ENCODE measurements around the gene HOXC9.

The HOXC9 gene

DNA sequence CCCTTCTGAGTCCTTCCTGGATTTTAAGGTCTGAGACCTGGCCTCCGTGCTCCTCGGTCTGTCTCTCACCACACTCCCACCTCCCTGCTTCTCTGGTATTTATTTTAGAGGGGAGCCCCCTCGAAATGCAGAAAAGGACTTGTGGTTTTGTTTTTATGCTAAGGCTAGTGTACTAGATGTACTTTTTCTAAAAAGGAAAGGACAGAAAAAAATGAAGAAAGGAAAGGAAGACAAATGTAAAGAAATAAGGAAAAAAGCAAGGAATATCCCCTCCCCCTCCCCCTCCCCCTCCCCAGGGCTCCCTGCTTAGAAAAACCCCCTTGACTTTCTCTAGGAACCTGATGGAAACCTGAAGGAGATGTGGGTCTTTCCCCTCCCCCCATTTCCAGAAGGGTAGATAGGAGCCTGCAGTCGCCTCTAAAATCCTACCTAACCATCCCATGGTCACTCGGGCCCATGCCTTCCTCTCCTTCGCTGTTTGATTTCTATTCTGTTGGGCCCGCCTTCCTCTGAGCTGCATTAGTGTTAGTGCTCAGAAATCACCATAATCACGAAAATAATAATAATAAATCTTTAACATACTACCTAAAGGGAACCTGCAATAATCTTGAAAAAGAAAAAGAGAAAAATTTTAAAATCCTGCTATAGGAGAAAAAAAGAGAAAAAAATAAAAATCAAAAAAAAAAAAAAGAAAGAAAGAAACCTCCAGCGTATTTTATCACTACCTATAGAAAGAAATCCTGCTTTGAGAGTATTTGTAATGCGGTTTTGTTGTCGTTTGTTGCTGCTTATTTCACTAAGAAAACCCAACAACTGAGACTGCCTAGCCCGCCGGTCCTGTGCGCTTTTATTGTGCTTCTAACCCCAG, 11.9 kb downstream of the HOXC9 start:
- no peak for FAIRE-seq
- no peak for DNase-seq (ENCODE audit: insufficient read length, low spot score)

DNA sequence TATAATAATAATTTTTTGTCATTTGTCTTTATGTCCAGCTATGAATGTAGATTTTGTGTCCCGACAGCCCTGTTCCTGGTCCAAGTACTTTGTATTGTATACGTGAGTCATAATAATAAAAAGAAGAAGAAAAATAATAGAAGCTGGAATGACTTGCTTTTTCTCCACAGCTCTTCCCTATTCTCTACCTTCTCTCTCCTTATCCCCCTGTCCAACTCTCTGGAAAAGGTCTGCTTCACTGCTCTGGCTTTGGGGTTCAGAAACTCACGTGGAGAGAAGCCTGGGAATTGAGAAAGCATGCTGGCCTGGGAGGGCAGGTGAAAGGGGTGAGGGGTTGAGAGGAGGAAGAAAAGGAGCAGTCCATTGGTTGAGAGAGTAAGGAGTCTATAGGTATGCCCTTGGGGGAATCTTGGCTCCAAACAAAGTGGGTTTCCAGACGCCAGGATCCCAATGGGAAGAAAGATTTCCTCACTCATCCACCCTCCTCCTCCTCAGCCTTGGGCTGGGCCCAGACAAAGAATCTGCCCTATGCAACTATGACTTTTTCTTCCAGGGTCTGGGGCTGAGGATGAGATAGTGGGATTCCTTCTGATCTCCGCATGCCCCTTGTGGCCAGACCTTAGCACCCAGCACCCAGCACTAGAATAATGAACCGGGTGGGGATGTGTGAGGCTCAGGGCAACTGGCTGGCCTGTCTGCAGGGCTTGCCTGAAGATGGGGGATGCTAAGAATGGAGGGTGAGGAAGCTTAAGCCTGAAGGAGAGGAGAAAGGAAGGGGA, 12.9 kb downstream of the HOXC9 start:
- FAIRE-seq: no peak
- no peak for DNase-seq (ENCODE audit: insufficient read length, low spot score)

DNA sequence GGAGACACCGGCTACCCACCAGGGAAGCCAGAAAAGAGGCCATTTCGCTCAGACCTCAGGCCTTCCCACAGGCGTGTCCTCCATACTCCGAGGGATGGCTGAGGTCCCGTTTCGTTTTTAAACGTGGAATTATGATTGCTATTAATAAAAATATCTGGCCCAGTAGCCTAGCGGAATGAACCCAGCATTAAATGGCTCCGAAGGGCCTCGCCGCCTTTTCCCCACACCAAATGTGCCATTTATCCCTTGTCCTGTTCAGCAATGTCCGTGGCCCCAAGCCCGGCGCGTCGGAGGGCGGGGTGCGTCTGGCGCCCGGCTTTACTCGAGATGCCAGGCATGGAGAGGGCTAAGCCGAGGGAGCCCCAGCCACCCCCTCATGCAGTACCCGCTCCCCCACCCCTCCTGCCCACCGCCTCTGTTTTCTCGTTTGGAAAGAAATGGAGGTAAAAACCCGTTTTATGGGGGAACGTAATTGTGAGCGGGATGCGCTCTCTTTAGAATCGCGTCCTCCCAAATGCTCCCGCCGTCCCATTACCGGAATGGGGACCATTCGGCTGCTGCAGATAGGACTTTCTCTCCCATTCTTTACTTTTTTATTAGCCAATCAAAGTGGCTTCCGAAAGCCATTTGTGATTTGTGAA, 14.5 kb downstream of the HOXC9 start:
- no peak for FAIRE-seq

DNA sequence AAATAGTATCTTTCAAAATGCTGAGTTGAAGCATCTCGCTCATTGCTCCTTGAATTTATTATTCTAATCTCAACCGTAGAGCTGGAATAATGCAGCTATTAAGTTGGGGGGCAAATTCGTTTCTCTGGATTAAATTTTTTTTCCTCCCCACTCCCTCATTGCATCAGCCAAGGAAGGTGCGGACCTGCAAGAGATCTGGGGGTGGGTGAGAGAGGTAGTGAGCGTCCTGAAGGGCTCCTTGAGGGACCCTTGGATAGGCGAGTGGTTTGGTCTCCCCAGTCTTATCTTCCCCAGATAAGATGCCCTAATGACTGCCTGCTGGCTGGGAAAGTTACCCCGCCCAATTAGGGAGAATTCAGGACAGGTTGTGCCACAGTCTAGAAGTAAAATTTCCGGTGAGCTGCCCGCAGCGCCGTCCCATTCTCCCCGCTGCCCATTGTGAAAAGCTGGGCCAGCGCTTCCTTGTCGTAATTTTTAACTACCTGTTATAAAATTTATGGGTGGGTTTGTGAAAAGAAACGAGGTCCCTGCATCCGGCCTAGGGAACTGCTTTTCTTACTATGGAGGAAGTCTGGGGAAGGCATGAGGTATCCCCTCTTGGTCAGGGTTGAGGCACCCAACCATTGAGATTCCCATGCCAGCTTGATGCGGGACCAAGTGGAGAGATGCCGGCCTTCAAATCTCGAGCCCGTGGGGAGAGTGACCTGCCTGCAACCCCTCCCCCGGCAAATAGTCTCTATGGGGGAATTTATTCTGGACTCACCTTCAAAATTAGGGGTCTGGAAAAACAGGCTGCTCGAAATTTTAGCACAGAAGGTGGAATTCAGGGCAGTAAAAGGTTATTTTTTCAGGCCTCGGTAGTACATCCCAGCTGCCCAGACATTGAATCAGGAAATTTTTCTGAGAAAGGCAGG, 15.3 kb downstream of the HOXC9 start:
- FAIRE-seq: no peak
- no peak for DNase-seq (ENCODE audit: insufficient read length, low spot score)

More for the DNA sequence above, 14.5 kb downstream of the HOXC9 start:
- DNase-seq (ENCODE audit: insufficient read length, low spot score): no peak

DNA sequence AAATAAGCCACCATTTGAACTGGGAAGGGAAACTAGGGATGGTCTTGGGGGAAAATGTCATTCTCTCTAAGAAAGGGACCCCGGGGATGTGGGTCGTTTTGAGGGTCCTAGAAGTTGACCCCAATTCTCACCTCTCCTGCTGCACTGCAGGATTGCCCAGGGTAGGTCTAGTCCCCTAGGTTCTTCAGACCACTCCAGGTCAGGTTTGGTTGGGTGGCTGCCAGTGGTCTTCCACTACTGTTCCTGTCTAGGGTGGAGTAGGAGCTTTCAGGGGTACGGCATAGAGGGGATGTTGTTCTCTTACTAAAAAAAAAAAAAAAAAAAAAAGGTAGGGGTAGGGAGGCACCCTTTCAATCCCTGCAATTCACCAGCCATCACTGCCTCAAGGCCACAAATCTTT, 16.1 kb downstream of the HOXC9 start:
- DNase-seq (ENCODE audit: insufficient read length, low spot score): no peak
- FAIRE-seq: no peak

- DNase-seq (ENCODE audit: insufficient read length, low spot score): no peak
- FAIRE-seq: no peak
Observed at GRCh38 chr12:54016478-54016964, 16.6 kb downstream of the HOXC9 start.

DNA sequence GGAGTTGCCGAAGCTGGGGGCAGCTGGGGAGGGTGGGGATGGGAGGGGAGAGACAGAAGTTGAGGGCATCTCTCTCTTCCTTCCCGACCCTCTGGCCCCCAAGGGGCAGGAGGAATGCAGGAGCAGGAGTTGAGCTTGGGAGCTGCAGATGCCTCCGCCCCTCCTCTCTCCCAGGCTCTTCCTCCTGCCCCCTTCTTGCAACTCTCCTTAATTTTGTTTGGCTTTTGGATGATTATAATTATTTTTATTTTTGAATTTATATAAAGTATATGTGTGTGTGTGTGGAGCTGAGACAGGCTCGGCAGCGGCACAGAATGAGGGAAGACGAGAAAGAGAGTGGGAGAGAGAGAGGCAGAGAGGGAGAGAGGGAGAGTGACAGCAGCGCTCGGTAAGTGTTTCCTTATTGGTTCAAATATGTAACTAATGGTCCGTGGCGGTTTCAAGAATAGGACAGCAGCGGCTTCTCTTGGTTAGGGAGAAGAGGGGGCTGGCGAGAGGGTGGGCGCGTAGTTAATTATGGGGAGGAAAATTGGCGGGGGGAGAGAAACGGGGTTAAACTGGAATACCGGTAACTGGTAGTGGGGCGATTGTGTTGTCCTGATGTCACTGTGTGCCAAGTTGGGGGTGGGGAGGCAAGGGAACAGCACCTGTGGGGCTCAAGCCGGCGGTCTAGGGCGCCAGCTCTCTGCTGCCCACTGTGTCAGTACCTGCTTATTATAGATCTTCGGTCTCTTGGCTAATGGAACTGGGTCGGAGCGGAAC, 17.2 kb downstream of the HOXC9 start:
- FAIRE-seq: no peak
- no peak for DNase-seq (ENCODE audit: insufficient read length, low spot score)

- peak; percentile 93 for DNase-seq (ENCODE audit: insufficient read length, low spot score)
Observed at GRCh38 chr12:54017878-54018467, 18.0 kb downstream of the HOXC9 start.

DNA sequence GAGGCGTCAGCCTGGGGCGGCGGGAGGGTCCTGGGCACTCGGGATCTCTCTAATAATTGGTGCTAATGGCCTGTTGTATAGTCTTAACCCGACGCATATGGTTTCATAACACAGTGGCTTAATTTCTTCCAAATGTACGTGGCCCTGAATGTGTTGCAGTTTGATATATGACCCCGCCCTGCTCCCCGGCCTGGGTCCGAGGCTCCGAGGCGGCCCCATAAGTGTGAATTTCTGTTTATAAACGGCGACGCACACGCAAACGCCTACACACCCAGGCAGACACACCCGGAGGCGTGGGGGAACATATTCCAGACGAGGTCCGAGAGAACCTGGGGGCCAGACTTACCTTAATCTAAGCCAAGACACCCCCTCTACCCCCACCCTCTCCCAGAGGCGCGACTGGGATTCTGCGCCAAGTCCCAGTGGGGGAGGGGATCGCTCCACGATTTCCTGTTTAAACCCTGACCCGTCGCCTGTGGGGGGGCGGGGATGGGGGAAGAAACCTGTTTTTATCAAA, 18.6 kb downstream of the HOXC9 start:
- DNase-seq (ENCODE audit: insufficient read length, low spot score): no peak

More at GRCh38 chr12:54017878-54018467, 18.0 kb downstream of the HOXC9 start:
- peak; percentile 77 for FAIRE-seq

GRCh38 chr12:54019091-54019811, 19.3 kb downstream of the HOXC9 start:
- DNase-seq (ENCODE audit: insufficient read length, low spot score): no peak
- FAIRE-seq: no peak

More for the DNA sequence above, 18.6 kb downstream of the HOXC9 start:
- FAIRE-seq: no peak

DNA sequence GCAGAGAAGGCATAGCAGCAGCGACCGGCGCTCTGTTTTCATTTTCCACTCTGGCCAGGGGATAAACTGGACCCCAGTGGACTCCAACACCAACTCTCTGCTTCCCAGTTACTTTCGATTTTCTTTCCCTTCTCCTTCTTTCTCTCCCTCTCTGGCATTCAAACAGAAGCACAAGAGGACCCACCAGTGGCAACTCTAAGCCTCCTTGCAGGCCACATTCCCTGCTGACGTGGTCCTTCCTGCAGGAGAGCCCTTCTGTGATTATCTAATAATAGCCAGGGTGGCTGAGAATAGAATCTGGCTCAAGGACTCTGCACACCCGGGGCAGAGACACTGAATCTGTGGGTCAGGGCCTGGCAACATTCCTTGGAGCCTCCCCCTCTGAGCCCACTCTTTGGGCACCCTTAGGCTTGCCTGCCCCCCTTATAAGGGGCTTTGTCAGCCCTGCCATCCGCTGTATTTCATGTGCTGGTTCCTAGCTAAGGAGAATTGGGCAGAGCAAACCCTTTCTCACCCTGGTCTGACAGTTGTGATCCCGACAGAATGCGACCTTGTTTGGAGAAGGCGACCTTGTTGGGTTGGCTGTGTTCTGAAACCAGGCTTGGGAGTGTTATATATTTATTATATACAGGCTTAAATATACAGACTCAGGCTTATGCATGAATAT, 20.1 kb downstream of the HOXC9 start:
- FAIRE-seq (no peak), DNase-seq (ENCODE audit: insufficient read length, low spot score) (no peak)

DNA sequence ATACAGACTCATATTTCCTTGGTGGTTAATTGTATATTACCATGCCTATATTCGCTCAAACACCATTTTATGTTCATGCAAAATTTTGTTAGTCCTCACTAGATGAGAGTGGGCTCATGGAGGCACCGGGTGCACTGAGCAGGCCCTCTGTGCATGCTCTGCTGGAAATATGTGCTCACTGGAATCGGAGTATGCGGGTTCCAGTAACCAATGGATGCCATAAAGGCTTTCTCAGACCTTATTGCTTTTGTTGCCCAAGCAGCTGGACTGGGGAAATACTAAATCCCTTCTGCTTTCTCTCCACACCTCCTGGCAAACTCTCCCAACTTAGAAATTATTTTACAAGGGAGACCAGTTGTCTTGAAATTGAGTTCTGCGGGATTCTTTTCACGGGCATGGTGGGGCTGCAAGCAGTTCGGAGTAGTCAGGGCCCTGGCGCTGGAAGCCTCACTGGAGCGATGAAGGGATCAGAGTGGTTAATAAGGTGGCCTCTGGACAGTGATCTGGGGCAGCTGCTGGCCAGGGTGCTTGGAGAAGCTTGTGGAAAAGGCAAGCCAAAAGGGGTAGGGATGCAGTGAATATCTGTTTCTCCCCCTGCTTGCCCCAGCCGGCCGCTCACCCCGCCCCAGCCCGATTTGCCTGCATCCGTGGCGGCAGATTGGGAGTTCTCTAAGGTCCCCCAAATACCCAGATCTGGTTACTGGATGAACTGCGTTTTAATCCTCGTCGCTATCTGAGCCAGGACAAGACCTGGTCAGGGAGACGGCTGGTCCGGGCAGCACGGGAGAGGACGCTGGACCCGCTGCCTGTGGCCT, 20.8 kb downstream of the HOXC9 start:
- FAIRE-seq (no peak), DNase-seq (ENCODE audit: insufficient read length, low spot score) (no peak)

DNA sequence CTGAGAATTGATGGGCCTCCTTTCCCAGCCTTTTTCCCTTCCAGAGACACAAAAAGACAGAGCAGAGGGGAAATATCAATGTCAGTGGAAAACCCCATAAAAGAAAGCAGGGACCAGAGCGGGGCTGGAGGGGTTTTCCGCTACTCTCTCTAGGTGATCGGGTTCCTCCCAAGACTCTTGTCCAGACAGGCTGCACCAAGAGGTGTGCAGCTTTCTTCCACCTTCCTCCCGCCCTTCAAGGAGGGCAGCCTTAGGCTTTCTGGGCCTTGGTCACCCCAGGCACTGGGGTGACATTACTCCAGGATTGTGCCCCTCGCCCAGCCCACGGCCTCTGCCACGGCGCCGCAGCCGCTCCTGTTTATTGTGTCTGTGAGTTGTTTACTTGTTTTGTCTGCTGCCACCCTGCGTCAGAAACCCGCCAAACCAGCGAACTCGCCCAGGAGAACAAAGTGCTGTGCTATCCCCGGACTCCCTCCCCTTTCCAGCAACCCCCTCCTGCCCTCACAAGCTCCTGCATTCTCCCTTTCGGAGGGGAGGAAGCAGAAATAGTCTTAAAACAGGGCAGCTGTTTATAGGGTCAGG, 21.6 kb downstream of the HOXC9 start:
- DNase-seq (ENCODE audit: insufficient read length, low spot score): no peak
- no peak for FAIRE-seq

DNA sequence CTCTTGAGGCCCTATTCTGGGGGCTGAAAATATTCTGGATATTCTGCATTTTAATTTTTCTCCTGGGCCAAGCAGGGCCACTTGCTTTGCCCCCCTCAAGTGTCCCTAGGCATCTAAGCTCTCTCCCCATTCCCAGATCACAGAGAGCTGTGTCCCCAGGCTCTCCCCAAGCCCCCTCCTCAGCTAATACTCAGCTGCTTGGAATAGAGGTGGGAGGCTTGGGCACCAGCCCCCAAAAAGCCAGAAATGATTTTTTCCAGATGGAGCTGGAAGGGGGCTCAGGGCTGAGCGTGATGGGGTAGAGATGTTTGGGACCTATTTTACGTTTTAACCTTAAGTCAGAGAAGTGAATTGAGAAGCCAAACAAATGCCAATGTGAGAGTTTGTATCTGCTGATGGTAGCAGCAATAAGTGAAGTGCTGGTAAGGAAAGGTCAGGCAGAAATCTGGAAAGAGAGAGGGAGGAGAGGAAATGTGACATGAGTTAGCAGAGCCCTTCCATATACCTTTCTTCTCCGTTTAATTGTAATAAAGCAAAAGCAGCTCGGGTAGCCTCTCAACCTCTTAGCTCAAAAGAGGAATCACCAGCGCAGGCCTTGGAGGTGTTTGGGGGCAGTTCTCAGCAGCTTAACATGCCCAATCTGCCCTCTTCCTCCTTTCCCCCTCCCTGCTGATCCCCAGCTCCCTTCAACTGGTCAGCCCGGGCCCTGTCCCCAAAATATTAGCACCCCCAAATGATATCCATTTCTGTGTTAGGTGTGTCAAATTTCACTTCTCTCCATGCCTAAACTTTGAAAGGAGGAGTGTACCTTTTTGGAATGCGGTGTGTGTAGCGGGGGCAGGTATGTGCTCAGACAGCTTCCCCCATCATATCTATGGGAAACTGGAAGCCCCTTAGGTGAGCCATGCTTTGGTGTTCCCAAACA, 23.3 kb downstream of the HOXC9 start:
- DNase-seq (ENCODE audit: insufficient read length, low spot score): no peak
- FAIRE-seq: no peak

DNA sequence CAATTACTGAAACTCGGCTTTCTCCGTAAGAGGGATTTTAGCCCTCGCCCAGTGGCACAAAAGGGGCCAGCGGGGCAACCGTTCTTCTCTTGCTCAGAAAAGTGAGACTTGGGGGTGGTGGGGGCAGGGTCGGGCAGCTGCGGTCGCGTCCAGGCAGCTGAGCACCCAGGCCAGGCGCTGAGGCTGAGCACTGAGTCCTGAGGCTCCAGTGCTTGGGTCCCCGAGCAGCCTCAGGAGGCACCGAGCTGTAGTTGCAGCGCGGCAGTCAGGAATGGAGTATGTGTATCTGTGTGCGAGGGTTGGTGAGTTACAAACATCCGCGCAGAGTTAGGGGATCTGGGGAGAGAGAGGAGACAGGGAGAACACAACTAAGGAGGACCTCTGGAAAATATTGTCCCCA, 24.2 kb downstream of the HOXC9 start:
- DNase-seq (ENCODE audit: insufficient read length, low spot score): no peak

More for the DNA sequence above, 24.2 kb downstream of the HOXC9 start:
- FAIRE-seq: no peak
